ENCODE data around the gene SLC6A1. TPM values are rescaled to one million over a fixed set of nuclear protein-coding genes. Genes with fewer than 3 reads are reported as not detected.

Gene SLC6A1
- total RNA-seq, 1 donor from 2014 or later, result not detected

GRCh38 chr3:11037241-11037873, 44.8 kb downstream of the SLC6A1 start:
- H3K4me3 ChIP-seq (ENCODE audit: low read depth, low read length), result no peak overlapping the region
- no peak for TF ChIP-seq CTCF (conservative IDR thresholded peaks at IDR 0.05; ENCODE audit: low read depth, low read length)
- DNase-seq (ENCODE audit: low read depth), result no peak

GRCh38 chr3:11037976-11038375, 45.4 kb downstream of the SLC6A1 start:
- TF ChIP-seq CTCF (conservative IDR thresholded peaks at IDR 0.05; ENCODE audit: low read depth, low read length), result no peak
- no peak overlapping the region for H3K4me3 ChIP-seq (ENCODE audit: low read depth, low read length)
- DNase-seq (ENCODE audit: low read depth), result no peak

GRCh38 chr3:11045536-11045935, 53.0 kb downstream of the SLC6A1 start:
- TF ChIP-seq CTCF (conservative IDR thresholded peaks at IDR 0.05; ENCODE audit: low read depth, low read length), result no peak
- no peak for DNase-seq (ENCODE audit: low read depth)
- no peak overlapping the region for H3K4me3 ChIP-seq (ENCODE audit: low read depth, low read length)

- TF ChIP-seq CTCF (conservative IDR thresholded peaks at IDR 0.05; ENCODE audit: low read depth, low read length), result no peak
- DNase-seq (ENCODE audit: low read depth), result no peak
- H3K4me3 ChIP-seq (ENCODE audit: low read depth, low read length), result no peak overlapping the region
These were observed 55.0 kb downstream of the SLC6A1 start for GRCh38 chr3:11047500-11047899.

GRCh38 chr3:11050666-11051323, 58.2 kb downstream of the SLC6A1 start:
- DNase-seq (ENCODE audit: low read depth), result no peak
- H3K4me3 ChIP-seq (ENCODE audit: low read depth, low read length), result no peak overlapping the region
- TF ChIP-seq CTCF (conservative IDR thresholded peaks at IDR 0.05; ENCODE audit: low read depth, low read length), result no peak

- no peak for TF ChIP-seq CTCF (conservative IDR thresholded peaks at IDR 0.05; ENCODE audit: low read depth, low read length)
- no peak for DNase-seq (ENCODE audit: low read depth)
- no peak overlapping the region for H3K4me3 ChIP-seq (ENCODE audit: low read depth, low read length)
These were observed 61.5 kb downstream of the SLC6A1 start for GRCh38 chr3:11053926-11054503.

Measured in epithelial cell of proximal tubule (primary cell).